Measurements from ENCODE around the gene GNMT.

GNMT gene

DNA sequence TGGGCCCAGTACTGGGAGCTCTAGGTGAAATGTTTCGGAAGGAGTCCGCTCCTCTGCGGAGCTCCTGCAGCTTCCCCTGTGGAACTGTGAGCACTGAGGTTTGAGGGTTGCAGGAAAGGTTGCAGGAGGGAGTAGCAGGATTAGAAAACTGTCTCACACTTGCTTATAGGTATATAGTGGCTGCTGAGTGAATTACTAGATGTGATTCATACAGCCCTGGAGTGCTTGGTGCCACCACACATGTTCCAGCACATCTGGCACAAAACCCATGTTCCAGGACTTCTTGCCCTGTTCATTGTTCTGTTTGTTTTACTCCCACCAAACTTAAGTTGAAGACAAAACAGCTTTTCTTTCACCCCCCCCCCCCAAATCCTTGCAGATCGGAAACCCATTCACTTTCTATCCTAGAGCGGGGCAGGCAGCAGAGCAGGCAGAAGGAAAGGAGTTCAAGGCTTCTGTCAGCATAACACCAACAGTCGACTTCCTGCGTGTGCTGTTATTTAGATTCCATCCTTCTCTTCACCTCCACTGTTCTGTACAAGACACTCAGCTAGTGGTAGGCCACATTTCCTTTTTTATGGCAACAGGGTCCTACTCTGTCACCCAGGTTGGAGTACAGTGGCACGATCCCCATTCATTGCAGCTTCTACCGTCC lies 19.1 kb downstream of the GNMT start:
- TF ChIP-seq, protein P1, sequence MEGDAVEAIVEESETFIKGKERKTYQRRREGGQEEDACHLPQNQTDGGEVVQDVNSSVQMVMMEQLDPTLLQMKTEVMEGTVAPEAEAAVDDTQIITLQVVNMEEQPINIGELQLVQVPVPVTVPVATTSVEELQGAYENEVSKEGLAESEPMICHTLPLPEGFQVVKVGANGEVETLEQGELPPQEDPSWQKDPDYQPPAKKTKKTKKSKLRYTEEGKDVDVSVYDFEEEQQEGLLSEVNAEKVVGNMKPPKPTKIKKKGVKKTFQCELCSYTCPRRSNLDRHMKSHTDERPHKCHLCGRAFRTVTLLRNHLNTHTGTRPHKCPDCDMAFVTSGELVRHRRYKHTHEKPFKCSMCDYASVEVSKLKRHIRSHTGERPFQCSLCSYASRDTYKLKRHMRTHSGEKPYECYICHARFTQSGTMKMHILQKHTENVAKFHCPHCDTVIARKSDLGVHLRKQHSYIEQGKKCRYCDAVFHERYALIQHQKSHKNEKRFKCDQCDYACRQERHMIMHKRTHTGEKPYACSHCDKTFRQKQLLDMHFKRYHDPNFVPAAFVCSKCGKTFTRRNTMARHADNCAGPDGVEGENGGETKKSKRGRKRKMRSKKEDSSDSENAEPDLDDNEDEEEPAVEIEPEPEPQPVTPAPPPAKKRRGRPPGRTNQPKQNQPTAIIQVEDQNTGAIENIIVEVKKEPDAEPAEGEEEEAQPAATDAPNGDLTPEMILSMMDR (IDR thresholded peaks at IDR 0.05; ENCODE audit: extremely low read depth, missing control alignments), result no peak
- no peak for DNase-seq (ENCODE audit: low spot score)

DNA sequence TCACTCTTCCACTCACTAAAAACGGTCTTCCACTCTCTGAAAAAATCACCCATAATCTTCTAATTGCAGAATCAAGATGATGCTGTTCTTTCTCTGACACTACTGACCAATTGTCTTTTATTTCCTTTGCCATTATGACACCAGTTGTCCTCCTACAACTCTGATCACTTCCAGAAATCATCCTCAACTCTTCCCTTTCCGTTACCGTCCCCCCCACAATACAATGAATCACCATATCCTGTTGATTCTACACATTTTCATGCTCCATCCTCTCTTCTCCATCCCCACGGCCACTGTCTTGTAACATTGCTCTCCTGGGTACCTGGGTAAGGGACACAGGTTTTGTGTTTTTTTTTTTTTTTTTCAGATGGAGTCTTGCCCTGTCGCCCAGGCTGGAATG lies 21.3 kb downstream of the GNMT start:
- DNase-seq (ENCODE audit: low spot score), result no peak
- TF ChIP-seq, protein P1 (IDR thresholded peaks at IDR 0.05; ENCODE audit: extremely low read depth, missing control alignments), result no peak

DNA sequence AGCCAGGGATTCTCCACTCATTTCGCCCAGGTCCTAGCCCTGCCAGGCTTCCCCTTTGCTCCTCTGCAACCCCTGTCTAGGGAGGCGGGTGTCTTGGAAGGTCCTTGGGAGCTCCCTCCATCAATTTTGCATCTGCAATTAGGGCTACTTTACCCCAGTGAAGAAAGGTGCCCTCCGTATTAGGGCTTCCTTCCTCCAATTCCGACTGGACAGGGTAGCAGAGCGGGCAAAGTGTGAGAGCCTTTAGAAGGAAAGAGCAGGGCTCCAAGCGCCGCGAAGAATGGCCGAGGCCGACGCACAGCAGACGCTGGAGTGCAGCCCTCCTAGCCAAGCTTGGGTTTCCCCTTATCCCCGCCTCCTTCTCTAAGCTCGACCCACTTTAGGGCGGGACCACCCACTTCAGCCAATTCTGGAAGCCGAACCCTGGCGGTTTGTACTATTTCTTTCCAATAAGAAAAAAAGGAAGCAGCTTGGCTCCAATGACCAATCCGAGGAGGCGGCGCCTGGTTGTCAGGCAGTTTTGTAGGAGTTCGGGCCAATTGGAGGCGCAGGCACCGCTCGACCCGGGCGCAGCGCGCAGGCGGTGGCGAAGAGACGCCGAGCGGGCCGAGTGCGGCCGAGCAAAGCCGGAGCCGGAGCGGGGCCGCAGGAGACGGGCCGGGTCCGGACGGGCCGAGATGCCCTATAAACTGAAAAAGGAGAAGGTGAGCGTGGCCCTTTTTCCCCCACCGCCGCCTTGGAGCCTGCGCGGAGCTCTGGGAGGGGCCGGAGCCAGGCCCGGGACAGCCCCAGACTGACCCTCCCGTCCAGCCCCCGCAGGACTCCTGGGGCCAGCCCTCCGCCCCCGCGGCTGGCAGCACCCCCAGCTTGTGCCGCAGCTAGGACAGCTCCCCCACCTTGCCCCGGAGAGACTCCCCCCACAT lies 23.7 kb downstream of the GNMT start, which contains the start of gene PPP2R5D:
TSS of gene PPP2R5D (plus strand) at position 570 of the 923 bp plus-strand sequence. CDS start at position 678, 108 bp downstream.
- peak; percentile 97 for DNase-seq (ENCODE audit: low spot score)
- TF ChIP-seq, protein P1 (IDR thresholded peaks at IDR 0.05; ENCODE audit: extremely low read depth, missing control alignments), result no peak

DNA sequence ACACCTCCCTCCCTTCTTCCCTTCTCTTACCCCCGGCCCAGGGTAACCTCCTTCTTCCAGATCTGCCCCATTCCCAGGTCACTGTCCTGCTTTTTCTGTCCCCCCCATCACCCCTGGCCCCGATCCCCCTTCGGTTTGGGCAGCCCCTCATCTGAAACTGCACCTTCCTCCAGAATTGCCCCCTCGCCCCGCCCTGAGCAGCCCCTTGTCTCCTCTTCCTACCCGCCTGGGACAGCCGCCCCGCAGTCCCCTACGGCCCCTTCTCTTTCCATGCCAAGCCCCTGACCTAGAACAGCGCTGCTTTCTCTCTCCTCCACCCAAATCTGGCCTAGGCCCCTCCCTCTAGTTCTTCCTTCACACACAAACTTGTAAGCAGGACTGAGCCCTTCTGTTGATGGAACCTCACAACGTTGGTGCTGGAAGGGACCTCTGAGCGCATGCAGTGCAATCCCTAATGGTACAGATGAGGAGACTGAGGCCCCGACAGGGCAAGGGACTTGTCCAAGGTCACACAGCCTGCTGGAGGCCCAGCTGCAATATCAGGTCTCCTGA lies 24.4 kb downstream of the GNMT start:
- TF ChIP-seq, protein P1 (IDR thresholded peaks at IDR 0.05; ENCODE audit: extremely low read depth, missing control alignments), result no peak
- no peak for DNase-seq (ENCODE audit: low spot score)

DNA sequence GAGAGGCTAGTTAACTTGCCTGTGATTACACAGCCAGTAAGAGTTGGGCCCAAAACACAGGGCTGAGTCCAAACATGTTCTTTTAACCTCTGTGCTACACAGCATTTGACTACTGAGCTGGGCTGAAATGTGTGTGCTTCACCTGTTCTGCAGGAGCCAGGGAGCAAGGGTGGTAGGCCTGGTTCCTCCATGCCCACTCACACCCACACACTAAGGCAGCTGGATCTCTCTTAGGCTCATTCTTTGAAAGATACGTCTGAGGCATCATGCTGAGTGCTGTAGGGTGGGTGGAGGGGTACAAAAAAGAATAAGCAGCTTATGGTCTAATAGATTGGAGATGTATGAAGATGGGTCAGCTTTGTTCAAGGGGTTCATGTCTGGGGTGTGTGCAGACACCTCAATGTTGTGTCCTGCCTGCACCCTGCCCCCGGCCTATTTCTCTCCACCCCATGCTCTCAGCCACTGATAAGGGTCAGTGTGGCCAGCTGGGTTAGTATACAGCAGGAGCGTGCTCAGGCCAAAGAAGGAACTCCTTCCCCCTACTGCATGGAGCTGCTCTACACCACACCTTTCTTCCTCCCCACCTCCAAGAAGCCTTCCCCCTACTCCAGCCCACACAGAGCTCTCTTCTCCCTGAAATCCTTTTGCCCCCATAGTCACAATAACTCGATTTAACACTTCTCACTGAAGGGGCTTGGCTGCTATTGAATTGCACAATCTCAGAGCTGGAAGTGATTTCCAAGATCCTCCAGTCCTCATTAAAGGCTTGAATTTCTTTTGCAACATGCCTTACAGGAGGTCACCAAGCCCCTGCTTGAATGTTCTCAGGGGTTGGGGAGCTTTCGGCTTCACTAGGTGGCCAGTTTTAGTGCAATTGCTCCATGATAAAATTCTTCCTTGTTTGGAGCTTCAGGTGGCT lies 27.2 kb downstream of the GNMT start:
- DNase-seq (ENCODE audit: low spot score), result no peak
- TF ChIP-seq, protein P1 (IDR thresholded peaks at IDR 0.05; ENCODE audit: extremely low read depth, missing control alignments), result no peak

DNA sequence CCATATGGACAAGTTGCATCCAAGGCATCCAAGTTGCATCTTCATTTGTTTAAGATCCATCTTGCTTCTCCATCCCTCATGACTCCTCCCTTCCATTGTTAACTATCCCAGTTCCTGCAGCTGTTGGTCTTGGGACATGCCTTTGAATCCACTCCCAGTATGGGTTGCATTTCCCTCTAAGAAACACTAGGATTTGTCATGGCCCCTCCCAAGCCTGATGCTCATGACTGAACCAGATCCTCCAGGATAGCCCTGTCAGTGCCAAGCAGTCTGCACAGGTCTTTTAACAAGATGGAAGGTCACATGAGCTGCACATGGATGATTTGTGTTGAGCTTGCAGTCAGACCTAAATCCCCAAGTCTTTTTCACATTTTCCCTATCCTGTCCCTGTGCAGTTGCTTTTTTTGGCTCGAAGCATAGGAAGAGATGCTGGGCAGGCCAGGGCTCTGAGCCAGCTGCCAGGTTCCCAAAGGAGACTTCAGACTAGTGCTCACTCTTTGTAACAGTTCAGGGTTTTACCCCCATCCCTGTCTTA lies 28.0 kb downstream of the GNMT start:
- TF ChIP-seq, protein P1 (IDR thresholded peaks at IDR 0.05; ENCODE audit: extremely low read depth, missing control alignments), result no peak
- DNase-seq (ENCODE audit: low spot score), result no peak

Data from GM20000 (cell line).